ENCODE results near the gene FXYD6.

The FXYD6 gene

GRCh38 chr11:117827521-117828511 lies 48.6 kb downstream of the FXYD6 start:
- no peak for DNase-seq

GRCh38 chr11:117826832-117827231 lies 49.6 kb downstream of the FXYD6 start:
- DNase-seq: no peak

DNA sequence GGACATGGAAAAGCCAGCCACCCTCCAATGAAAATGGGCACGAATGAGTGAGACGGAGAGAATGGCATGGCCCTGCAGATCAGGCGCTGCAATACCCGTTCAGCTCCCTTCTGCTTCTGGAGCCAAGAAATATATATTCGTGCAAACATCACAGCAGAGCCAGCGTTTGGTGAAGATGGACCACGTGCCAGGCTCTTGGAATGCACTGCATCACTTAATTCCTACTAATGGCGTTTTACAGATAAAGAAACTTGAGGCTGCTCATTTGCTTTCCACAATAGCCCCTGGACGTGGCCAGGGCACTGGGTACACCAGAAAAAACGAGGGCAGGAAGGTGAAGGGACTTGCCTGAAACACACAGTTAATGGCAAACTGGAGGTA lies 50.3 kb downstream of the FXYD6 start:
- no peak for DNase-seq

DNA sequence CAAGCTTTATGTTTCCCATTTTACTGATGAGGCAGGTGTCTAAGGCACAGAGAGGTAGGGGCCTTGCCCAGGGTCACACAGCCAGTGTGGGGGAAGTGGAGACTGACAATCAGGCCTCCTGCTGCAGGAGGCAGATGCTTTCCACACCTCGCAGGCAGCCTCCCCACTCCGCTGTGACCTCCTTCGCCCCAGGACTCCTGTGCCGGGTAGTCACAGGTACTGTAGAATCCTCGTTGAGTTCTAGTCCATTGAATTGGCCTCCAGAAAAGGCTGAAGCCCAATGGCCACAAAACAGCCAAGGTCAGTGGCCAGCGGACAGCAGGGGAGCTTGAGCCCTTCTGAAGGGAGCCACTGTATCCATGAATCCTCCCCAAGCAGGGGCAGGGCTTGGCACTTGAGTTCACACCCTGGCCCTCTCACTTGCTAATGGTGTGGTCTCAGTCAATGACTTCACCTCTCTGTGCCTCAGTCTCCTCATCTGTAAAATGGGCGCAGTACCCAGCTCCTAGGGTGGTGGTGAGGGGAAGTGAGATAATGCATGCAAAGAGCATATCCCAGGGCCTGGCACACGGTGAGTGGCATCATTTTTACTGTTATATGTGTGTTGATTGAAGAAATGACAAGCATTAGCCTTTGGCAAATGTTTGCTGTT lies 50.8 kb downstream of the FXYD6 start:
- DNase-seq: no peak

DNA sequence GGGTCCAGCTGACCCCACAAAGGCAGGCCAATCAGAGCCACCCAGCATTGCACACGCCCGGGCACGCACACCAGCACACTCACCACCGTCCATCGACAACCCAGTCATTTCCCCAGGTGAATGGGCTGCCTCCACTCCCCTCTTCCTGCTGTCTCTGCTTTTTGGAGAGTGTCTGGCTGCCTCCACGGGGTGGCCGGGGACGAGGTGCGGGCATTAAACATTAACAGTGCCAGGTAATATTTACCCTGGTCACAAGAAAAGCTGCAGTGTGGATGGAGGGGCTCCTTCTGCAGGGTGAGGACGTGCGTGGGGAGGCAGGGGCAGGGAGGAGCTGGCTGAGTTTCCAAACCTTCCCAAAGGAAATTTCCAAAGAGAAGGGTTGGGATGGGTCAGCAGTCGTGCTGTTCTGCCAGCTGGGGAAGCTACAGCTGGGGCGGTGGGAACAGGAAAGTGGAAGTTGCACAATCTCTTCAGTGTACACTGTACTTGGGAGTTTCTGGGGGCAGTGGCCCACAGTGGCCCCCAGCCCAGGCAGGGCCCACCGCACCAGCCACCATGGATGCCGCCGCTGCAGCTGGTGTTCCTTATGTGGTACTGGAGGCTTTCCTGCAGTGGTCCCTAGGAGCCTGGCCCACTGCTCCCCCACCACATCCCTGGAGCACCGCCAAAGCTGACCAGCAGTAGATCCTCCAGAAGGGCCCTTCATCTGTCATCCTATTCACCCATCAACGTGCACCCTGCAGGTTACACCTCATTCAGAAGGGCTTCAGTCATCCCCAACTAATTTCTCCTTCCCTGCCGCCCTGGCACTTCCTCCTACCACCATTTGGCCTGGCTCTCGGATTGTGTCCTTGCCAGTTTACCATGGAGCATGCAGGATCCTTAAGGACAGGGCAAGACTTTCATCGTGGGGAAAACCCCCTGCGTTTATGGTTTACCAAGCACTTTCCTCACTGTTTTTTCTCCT lies 51.6 kb downstream of the FXYD6 start, which contains the start of gene FXYD2:
FXYD2 (minus strand) TSS at position 174 of the 967 bp plus-strand sequence; CDS start at position 108, 66 bp downstream.
- DNase-seq: no peak

- DNase-seq: no peak
These were observed 52.5 kb downstream of the FXYD6 start for GRCh38 chr11:117823946-117824420.

DNA sequence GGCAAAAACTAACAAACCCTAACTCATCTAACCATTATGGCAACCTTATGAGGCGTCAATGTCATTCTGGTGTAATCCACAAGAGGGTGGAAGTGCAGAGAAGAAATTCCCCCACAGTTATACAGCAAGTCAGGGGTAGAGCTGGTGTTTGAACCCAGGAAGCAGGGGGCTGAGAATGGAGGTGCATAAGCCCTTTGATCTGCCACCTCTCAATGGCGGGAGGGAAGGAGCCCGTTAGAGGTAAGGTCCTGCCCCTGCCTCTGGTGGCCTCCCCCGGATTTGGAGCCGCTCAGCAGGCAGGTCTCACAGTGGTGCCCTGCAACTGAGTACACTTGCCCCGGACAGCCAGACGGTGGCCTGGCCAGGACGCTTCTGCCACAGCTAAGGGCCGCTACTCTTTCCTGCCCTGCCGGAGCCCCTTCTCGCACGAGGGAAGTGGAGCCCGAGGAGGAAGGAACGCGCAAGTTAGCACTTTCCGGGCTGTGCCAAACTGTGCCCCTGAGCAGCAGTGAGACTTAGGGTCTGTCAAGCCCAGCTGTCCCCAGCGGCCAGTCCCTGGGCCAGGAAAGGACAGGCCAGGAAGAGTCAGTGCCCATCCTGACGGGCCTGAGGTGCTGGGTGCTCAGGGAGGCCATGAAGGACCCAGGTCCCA lies 53.0 kb downstream of the FXYD6 start:
- no peak for DNase-seq

DNA sequence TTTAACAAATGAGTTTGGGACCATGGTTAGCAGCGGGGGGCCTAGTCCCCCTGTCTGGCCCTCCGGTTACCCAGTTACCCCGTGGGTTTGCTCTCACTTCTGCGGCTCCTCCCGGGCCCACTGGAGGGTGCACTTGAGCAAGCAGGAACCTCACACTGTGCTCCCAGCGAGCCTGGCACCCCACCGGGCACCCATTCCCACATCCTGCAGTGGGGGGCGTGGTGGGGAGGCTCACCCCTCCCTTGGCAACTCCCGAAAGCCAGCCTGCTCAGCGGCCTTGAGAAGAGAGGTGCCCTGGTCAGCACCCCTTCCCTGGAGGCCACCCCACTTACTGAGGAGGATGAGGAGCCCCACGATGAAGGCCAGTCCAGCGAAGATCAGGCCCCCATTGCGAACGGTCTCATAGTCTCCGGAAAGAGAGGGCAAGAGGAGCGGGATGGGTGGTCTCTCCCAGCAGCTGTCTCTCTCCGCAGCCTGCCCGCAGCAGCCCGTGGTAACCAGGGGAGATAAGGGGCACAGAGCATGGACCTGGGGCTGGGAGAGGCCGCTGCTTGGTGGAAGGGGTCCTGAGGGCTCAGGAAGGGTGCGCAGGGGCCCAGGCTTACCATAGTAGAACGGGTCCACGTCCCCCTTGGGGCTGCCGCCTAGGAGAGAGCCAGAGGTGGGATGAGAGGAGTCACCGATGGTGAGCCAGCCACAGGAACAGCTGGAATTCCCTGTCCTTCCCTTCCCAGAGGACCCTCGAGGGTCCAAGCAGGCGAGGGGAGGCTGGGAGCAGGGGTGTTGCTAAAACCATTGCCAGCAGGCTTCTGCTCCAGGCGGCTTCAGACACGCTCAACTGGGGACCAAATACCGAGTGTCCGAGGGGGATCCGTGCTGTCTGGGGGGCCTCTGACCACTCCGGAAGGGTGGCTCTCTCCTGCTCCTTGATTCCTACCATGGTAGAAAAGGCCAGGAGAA lies 54.1 kb downstream of the FXYD6 start:
- no peak for DNase-seq

DNA sequence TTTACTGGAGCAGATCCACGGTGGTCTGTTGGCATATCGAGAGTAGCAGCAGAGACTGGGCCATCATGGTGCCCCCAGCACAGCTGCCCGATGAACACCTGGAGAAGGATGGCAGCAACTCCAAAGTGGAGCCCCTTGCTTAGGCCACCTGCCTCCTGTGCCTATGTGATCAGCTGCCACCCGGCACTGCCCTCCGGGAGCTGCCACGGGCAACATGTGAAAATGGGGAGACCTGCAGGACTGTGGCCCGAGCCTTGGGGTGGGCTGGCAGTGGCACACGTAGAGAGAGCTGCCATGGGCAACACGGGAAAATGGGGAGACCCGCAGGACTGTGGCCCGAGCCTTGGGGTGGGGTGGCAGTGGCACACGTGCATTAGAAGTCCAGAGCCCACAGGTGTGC lies 55.0 kb downstream of the FXYD6 start:
- DNase-seq: no peak

- no peak for DNase-seq
These were observed 55.9 kb downstream of the FXYD6 start for GRCh38 chr11:117820516-117820915.

- no peak for DNase-seq
These were observed 56.4 kb downstream of the FXYD6 start for GRCh38 chr11:117820071-117820470.

GRCh38 chr11:117819096-117820040 lies 57.1 kb downstream of the FXYD6 start:
- DNase-seq: peak; percentile 35

DNA sequence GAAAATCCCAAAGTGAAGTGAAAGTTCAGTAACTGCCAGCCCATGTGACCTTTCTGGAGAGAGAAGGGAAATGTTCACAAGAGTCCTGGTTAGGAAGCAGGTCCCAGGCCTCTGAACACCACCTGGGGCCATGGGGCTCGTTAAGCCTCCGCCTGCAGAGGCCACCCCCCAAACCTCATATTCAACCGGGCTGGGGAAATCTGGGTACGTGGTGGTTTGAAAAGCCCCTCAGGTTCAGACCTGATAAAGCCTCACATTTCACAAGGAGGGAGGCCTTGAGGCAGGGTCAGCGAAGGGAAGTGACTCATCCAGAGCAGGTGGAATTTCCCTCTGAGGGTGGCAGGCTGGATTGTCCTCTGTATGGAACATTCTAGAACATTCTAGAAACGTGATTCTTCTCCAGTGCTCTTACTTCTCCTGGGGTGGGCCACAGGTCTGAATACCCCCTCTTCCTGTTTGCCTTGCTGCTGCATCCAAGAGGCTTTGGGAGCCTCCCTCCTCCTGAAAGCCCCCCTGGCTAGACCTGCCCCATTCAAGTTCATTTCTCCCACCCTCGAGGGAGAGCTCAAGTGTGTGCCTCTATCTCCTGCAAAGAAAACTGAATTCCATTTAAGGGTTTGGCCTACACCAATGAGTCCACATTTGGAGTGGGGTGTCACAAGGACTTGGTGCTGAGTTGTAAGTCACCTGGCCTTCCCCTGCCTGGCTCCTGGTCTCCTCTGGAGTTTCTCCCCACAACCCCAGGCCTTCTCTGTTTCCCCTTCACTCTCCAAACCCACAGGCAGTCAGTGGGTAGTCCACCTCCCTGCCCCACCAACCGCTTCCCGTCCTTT lies 58.2 kb downstream of the FXYD6 start:
- no peak for DNase-seq

GRCh38 chr11:117817368-117818040 lies 59.0 kb downstream of the FXYD6 start:
- peak; percentile 77 for DNase-seq

GRCh38 chr11:117816846-117817367 lies 59.6 kb downstream of the FXYD6 start:
- no peak for DNase-seq

DNA sequence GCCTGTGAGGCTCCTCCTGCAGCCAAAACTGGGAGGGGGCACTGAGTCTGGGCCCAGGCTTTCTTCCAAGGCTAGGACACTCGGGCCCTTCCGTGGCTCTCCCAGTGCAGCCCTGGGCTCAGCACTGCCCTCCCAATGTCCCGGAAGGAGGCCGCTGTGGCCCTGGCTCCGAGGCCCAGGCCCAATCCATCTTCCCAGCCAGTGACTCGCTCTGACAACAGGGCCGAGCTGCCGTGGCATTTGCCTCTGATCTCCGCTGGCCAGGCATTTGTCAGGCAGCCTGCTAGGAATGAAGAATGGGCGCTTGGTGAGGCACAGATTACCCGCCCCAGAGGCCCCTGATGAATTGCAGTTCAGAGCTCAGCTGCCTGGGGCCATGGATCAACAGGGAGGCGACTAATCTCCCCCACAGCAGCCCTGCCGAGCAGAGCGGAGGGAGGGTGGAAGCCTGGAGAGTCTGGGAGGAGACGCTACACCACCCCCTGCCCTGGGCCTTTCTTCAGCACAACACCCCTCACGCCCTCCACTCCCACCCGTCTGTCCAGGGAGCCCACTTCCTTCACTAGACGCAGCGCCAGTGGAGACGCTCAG lies 60.2 kb downstream of the FXYD6 start:
- peak; percentile 20 for DNase-seq

DNA sequence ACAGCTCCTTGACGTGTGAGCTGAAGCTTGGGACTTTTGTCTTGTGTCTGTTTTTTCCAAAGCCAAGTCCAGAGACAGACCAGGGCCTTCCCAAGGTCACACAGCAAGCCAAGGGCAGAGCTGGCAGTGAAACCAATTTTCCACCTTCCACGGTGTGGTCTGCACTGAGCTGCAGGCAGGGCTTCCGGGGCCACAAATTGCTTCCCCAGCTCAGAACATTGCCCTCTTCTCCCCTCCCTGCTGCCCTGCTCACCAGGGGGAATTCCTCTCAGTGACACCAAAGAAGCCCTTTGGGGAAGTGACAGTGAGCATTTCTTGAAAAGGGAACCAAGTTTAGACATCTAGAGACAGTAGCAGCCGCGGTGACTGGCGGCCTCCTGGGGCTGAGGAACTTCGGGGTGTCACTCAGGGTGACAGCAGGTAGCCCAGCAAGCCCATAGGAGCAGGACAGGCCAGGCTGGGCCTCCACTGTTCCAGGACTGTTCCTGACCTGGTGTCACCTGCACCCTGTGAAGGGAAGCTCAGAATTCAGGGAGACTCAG lies 61.1 kb downstream of the FXYD6 start:
- DNase-seq: no peak

Data from NCI-H2227 treated with DMSO at 0.1 percent for 48 hours (cell line).